ENCODE measurements around the gene TLK2.

TLK2 gene

DNA sequence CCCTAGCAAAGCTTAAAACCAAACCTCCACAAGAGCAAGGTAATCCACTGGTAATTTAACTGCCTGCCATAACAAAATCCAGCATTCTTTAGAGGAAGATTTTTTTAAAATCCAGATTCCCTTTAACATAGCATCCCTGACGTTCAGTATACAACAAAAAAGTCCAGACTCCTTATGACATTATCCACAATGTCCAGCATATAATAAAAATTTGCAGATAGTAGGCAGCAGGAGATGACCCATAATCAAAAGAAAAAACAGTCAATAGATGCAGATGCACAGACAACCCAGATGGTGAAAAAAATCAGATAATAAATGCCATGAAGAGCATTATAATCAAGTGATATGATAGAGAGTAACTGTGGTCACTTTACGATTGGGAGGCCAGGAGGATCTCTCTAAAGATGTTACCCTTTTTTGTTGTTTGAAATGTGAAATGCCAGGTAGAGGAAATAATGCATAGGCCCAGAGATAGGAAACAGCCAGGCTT is 182.0 kb downstream of the TLK2 start:
- no peak for DNase-seq

DNA sequence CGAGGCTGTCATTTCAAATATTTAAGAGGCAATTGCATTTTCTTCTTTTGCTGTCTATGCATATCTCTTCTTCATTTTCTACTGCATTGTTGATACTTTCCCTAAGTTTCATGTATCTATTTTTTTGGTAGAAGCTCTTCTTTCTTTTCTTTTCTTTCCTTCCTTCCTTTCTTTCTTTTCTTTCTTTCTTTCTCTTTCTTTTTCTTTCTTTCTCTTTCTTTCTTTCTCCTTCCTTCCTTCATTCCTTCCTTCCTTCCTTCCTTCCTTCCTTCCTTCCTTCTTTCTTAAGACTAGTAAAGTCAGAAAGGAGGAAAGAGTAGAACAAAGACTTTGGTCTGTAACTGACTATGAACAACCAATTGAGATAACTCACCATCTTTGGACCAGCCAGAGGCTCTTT is 182.7 kb downstream of the TLK2 start:
- DNase-seq = no peak

DNA sequence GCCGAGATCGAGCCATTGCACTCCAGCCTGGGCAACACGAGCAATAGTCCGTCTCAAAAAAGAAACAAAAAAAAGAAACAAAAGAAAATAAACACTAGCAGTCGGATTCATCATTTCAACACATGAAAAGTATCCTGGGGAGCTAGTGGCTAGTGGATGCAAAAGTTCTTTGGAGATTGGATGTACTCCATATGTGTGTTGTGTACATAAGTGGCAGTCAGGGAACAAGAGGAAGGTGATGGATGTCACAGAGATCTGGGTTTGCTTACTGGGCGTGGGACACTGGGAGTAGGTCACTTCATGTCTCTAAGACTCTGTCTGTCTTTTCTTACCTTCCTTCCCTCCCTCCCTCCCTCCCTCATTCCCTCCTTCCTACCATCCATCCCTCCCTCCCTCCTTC is 184.2 kb downstream of the TLK2 start:
- DNase-seq = no peak

All from activated effector memory CD4-positive, alpha-beta T cell treated with anti-CD3 and anti-CD28 coated beads, Interleukin-2, amount 50 U/mL, for 16 hours (primary cell).